HG03442 (cell line): ENCODE measurements around the gene RNF121.
A peak's percentile ranks its signal among the peaks of the same experiment; 100 is the strongest.

Experiments
- ATAC-seq: cut with Tn5 transposase; IDR thresholded peaks from one replicate; pipeline ENCODE4 v1.9.1; 2021; ENCODE audit warnings: mild to moderate bottlenecking, moderate library complexity; ENCODE audit not compliant: unreplicated experiment

Gene RNF121

DNA sequence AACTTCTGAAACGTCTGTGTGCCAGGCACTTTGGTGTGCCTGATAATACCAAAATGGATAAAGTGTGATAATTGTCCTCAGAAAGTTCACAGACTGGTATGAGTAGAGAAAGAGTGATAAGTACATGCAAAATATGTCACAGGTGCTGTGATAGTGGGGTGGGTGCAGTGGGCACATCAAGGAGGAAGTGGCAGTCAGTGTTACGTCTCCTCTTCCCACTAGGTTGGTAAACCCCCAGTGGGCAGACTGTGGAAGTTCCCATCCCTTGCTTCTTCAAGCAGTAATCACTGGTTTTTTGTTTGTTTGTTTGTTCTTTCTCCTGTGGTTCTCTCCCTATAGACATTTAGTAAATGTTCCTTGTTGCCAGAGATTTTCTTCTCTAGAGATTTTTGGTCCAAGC lies 5.4 kb downstream of the RNF121 start:
- ATAC-seq: no peak

DNA sequence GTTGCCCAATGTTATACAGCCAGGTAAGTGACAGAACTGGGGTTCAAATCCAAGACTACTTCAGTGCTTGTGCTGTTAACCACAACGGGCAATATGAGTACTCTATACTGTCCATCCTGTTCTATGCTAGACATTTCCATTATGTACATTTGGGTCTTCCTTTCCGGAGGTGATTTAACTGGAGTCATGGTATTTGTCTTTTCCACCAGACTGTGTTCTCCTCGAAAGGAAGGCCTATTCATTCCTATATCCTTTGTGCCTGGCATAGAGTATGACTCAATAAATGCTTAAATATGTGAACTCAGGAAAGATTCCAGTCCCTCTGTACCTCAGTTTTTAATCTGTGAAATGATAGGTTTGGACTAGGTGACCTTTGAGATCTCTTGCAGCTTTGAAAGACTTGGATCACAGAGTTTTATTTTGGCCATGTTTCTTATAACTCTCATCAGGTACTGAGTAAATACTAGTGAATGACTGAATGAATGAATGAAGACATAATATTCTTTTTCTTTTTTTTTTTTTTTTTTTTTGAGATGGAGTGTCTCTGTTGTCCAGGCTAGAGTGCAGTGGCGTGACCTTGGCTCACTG lies 6.6 kb downstream of the RNF121 start:
- no peak for ATAC-seq

DNA sequence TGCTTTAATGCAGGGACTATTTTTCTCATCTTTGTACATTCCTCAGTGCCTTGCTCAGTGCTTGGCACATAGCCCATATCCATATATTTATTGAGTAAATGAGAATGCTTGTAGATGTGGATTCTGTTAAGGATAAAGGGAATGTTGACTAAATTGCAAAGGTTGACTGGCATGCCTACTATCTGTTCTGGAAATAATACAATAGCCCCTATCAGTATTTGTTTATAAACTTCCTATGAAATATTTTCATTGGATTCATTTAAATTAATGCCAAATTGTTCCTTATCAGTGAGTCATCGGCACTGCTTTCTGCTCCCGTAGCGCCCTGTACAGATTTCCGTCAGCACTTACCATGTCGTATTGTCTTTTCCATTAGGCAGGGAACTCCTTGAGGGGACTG lies 8.0 kb downstream of the RNF121 start:
- no peak for ATAC-seq

DNA sequence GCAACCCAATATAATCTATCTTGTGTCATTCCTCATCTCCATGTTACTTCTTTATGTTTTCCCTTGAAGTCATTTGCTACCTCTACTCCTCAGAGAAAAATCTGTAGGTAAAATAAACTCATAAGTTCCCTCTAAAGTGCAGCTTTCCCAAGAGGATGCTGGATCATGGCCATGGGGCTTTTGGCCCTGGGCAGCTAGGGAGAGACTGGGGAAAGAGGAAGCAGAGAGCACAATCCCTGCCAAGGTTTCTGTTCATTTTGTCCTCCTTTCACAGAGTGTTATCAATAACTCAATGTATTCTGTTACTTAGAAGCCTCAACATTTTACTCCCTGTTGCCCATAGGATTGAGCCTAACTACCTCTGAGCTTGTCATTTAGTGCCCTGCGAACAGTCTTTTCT lies 9.0 kb downstream of the RNF121 start:
- no peak for ATAC-seq

DNA sequence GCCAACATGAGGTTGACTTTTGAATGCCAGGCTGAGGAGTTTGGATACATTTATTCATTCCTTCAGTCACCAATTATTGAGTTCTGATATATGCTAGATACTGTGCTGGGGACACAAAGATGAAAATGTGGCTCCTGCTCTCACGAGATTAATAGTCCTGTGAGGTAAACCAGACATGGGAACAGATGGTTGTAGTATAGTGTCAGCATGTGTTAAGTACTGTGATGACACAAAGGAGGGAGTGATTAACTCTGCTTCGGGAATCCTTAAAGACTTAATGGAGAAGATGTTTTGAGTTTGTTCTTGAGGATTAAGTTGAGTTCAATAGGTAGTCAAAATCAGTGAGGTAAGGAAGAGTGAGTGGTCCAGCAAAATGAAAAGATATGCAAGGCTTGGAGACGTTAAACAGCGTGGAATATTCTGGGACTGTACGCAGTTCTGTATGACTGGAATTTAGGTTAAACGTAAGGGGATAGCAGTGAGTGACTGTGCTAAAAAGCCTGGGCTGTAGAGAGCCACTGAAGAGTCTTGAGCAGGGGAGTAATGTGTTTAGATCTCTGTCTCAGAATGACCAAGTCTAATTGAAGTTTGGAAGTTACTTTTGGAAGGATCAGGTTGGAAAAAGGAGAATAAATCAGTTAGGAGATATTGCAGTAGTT lies 11.8 kb downstream of the RNF121 start:
- ATAC-seq: no peak

DNA sequence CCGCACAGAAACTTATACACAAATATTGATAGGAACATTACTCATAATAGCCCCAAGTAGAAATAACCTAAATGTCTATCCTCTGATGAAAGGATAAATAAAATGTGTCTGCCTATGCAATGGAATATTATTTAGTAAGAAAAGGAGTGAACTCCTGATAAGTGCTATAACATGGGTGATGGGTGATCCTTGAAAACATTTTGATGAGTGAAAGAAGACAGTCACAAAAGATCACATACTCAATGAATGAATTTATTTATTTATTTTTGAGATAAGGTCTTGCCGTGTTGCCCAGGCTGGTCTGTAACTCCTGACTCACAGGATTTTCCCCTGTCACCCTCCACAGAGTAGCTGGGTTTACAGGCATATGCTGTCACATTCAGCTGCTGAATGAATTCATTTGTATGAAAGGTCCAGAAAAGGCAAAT lies 17.3 kb downstream of the RNF121 start:
- ATAC-seq: no peak

DNA sequence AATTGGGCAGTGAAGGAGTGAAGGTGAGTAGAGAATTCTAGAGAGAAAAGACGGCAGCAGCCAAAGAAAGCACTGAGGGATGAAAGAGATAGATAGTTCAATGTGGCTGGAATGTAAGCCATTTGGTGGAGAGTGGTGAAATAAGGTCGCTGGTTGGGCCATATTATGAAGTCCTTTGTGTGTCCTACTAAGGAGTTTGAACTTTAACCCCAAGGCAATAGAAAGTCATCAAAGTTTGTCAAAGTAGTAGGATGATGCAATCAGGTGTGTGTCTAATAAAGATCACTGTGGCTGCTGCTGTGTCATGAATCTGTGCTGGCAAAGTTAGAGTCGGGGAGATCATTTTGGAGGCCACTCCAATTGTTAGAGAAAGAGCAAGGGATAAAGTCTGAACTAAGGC lies 18.7 kb downstream of the RNF121 start:
- no peak for ATAC-seq

DNA sequence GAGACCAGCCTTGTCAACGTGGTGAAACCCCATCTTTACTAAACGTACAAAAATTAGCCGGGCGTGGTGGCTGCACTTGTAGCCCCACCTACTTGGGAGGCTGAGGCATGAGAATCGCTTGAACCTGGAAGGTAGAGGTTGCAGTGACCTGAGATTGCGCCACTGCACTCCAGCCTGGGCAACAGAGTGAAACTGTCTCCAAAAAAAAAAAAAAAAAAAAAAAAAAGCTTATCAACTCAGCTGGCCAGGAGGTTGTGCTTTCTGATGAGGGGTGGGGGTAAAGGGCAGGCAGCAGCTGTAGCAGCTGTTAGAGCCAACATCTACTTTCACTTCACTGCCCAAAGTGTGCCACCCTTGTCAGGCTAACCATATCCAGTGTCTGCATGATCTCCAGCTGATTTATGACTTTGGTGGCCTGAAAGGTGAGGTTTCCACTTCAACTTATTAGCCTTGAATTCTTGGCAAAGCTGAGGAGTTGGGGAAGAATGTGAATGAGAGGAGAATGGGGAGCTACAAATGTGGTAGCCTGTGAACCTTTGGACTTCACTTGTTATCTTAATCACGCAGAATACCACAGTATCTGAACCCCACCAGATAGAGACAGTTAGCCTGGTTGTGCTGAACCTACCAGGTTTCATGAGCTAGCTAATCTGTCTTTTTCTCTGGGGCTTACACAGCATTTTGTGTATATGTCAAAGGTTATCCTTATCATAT lies 19.6 kb downstream of the RNF121 start:
- ATAC-seq: no peak

DNA sequence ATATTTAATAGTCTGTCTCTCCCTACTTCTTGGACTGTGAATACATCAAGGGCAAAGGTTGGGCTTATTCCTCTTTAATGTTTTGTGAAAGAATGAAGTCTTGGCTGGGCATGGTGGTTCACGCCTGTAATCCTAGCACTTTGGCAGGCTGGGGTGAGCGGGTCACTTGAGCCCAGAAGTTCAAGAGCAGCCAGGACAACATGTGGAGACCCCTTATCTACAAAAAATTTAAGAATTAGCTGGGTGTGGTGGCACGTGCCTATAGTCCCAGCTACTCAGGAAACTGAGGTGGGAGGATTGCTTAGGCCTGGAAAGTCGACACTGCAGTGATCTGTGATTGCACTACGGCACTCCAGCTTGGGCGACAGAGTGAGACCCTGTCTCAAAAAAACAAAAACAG lies 20.2 kb downstream of the RNF121 start:
- ATAC-seq: no peak

DNA sequence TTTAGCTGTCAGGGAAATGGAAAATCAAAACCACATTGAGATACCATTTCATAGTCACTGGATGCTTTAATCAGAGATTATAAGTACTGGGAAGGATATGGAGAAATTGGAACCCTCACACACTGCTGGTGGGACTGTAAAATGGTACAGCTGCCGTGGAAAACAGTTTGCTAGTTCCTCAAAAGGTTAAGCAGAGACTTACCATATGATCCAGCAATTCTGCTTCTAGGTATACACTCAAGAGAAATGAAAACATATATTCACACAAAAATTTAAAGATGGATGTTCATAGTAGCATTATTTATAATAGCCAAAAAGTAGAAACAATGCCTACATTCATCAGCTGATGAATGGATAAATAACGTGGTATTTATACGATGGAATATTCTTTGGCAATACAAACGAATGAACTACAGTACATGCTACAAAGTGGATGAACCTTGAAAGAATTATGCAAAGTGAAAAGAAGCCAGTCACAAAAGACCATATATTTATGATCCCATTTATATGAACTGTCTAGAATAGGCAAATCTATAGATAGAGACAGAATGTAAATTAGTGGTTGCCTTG lies 23.0 kb downstream of the RNF121 start:
- ATAC-seq: no peak

DNA sequence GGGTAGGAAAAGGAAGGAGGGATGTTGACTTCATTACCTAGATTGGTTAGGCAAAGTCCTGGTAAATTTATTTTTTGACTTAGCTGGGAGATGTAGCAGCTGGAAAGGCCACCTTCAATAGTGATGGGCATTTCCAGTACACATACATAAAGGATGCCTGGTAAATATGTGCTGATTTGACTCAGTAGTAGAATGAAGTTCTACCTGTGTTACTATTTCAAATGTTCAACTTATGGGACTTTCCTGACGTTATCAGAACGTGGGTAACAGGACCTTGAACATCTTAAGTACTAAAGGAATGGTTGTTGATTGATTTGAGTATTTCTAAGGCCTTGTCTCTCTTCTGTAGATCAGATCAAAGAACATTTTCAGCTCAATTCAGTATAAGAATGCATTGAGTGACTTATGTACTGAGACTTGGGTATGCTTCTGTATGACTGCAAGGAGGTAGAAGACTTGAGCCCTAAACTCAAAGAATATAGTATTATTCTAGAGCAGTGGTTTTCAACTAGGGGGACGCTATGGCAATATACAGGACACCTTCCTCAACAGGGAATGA lies 27.1 kb downstream of the RNF121 start:
- ATAC-seq: no peak

DNA sequence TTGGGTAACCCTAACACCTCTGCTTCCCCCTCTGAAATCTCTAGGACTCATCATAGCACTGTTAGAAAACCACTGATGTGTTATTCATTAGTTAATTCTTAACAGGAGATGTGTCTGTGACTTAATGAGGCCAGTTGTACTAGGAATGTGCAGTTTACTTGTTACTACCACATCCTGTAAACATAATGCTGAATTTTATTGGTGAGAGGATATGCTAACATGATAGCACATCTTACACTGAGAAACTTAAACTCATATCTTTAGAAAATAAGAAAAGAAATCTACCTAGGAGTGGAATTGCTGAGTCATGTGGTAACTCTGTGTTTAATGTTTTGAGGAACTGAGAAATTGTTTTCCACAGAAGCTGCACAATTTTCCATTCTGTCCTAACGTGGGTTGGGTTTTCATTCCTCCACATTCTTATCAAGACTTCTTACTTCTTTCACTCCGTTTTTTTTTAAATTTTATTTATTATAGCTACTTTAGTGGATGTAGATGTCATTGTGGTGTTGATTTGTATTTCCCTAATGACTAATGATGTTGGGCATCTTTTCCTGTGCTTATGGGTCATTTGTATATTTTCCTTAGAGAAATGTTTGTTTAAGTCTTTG lies 33.7 kb downstream of the RNF121 start:
- ATAC-seq: peak; percentile 39

DNA sequence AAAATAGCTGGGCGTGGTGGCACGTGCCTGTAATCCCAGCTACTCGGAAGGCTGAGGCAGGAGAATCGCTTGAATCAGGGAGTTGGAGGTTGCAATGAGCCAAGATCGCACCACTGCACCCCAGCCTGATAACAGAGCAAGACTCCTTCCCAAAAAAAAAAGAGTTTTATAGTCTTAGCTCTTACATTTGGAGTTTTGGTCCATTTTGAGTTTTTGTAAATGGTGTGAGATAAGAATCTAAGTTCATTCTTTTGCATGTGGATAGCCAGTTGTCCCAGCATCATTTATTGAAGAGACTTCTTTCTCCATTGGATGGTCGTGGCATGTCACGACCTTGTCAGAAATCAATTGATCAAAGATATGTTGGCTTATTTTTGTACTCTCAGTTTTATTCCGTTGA lies 34.6 kb downstream of the RNF121 start:
- no peak for ATAC-seq

DNA sequence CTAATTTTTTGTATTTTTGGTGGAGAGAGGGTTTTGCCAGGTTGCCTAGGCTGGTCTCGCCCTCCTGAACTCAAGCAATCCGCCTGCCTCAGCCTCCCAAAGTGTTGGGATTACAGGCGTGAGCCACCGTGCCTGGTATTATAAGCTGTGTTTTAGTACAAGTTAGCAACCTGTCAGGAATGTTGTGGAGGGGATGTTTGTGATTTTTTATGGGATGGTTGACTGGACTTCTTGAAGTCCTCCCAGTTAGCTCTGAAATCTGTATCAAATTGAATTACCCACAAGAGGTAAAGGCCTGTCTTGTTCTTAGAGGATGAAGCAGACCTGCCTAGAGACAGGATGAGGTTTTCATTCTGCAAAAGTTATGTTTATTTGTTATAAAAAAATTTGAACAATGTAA lies 35.8 kb downstream of the RNF121 start:
- ATAC-seq: no peak

DNA sequence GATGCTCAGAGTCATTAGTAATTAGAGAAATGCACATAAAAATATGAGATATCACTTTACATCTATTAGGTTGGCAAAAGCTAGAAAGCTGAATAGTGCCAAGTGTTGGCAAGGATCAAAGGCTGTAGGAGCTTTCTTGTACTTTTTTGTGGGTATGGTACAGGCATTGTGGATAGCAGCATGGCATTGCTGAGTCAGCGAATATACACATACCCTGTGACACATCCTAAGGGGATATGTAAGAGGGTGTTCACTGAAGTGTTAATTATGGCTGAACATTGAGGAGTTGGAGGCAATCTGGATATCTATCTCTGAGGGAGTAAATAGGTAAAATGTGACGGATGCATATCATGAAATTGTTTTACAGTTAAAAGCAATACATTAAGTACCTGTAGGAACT lies 42.8 kb downstream of the RNF121 start:
- no peak for ATAC-seq

DNA sequence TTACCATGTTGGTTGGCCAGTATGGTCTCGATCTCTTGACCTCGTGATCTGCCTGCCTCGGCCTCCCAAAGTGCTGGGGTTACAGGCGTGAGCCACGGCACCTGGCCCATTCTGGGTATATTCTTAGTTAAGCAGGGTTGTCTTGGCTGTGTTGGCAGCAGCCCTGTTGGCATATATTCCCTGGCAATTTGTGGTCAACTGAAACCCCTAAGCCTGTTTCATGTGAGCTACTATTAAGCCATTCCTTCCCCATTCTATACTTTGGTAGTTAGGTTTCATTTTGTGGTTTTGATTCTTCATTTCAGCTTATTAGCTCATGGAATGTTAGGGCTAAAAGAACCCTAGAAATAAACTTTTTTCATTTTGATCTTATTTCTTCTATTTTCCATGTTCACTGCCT lies 47.7 kb downstream of the RNF121 start:
- ATAC-seq: no peak

DNA sequence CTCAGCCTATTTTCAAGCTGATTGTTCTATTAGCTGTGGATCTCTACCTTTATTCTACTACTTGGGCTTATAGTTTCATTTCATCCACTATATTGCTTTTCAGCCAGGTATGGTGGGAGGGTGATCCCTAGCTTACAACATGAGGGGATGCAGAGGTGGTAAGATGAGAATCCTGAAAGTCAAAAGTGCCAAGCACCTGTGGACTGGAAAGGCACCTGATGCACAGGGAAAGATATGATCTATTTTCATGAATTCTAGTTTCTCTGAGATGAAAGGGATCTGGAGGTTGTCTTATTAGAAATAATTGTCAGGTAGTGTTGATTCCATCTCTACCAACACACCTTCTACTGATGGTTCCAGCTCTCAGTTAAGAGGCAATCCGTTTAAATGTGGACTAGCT lies 48.2 kb downstream of the RNF121 start:
- ATAC-seq: no peak

DNA sequence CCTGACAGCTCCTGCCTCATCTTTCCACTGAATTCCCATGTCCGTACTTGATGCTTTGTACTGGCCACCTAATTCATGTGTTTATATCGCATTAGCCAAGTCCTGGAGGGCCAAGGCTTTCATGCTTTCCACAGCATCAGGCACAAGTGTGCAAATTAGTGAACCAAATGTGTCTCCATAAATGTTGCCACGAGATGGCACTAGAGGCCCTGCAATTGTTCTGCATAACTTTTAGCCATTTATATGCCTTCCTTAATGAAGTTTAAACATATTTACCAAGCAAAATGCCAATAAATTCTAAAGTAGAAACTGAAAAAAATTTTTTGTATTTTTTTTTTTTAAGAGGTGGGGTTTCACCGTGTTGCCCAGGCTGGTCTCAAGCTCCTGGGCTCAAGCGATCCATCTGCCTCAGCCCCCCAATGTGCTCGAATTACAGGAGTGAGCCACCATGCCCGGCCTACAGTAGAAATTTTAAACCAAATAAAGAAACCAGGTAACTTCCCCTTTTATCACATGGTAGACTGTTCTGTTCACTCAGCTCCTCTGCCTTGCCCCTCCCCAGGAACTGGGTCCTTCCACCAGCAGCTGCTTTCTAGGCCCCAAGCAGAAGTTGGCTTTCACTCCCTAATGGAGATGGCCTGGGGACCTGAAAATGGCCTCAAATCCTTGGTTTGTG lies 49.0 kb downstream of the RNF121 start:
- no peak for ATAC-seq

DNA sequence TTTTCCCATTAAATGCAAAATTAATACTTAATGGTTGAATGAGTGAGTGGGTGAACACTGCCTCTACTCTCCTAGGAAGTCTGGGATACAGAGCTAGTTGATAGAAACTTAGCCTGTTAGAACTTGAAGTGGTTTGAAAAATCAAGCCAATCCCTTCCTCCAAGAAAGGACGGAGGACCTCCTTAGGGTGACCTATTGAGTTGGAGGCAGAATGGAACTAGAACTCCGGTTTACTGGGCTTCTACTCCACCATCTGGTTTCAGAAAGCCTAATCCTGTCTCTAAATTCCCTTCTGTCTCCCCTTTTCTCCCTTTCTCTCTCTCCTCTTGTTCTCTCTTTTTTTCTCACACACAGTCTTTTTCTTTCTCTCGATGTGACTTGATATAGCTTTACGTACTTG lies 50.2 kb downstream of the RNF121 start:
- ATAC-seq: no peak

DNA sequence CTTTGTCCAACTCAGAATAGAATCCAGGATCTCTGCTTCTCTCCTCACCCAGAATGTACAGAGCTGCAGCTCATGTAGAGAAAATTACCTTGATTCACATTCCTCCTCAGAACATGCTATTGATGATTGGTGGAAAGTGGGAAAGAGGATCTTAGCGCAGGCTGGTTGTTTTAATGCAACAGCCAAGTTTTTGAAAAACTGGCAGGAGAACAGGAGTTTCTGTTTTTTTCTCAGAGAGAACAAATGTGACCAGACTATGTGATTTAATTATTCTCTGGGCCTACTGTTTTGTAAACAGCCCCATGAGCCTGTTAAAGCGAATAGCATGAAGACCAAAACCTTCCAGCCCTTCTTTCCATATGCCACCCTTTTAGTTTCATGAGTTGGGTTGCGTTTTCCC lies 50.8 kb downstream of the RNF121 start:
- no peak for ATAC-seq

DNA sequence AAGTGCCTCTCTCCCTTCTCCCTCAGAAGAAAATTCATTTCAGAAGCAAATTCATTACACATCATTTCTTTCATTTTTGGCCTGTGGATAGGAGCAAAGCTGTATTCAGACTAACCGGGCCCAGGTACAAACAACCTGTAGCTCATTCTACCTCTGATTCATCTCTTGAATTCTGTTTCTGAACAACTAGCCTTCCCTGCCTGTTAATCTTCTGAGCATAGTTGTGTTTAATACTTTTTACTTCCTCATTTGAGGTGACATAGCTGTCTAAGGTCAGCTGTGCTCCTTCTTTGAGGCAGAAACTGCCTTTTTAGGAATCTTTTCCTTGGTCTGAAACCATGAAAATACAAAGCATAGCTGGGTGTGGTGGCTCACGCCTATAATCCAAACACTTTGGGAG lies 57.3 kb downstream of the RNF121 start:
- no peak for ATAC-seq
